Prostate gland (tissue), 2 donors: ENCODE data around the gene CLASP2.

Source experiments
- POLR2A ChIP-seq: fragments of 450-650 bp; IDR thresholded peaks from one replicate; pipeline ENCODE4 v1.6.1; 2016; ENCODE audit warnings: antibody characterized with exemption, mild to moderate bottlenecking
- TF ChIP-seq, protein P1 (sequence below), 4 experiments: fragments of 200-600 bp in 2 of 4; fragments of 450-650 bp in 2 of 4; sonication (generic) in 2 of 4; IDR thresholded peaks; 1 replicate in 3 of 4; 2 replicates in 1 of 4; pipeline ENCODE4 v1.5.1; 2016 to 2019; ENCODE audit warnings: antibody characterized with exemption in 4 of 4, mild to moderate bottlenecking in 2 of 4, moderate library complexity in 2 of 4

DNA sequence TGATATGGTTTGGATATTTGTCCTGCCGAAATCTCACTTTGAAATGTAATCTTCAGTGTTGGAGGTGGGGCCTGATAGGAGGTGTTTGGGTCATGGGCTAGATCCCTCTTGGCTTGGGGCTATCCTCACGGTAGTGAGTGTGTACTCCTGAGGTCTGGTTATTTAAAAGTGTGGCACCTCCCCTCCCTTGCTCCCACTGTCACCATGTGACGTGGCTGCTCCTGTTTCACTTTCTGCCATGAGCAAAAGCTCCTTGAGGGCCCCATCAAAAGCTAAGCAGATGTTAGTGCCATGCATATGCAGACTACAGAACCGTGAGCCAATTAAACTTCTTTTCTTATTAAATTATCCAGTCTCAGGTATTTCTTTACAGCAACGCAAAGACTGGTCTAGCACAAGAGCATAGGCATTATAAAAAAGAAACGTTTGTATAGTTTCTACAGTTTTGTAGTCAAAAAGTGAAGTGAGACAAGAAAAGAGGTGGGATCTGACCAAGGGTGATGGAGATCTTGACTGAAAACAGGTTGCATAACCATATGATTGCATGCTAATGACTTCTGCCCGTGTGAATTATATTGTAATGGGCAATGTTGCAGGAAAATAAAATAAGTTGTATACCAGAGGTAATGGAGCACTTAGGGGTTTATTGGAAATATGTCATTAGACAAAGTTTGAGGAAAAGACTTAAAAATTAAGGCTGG lies 28.5 kb upstream of the CLASP2 start:
- TF ChIP-seq, protein P1, sequence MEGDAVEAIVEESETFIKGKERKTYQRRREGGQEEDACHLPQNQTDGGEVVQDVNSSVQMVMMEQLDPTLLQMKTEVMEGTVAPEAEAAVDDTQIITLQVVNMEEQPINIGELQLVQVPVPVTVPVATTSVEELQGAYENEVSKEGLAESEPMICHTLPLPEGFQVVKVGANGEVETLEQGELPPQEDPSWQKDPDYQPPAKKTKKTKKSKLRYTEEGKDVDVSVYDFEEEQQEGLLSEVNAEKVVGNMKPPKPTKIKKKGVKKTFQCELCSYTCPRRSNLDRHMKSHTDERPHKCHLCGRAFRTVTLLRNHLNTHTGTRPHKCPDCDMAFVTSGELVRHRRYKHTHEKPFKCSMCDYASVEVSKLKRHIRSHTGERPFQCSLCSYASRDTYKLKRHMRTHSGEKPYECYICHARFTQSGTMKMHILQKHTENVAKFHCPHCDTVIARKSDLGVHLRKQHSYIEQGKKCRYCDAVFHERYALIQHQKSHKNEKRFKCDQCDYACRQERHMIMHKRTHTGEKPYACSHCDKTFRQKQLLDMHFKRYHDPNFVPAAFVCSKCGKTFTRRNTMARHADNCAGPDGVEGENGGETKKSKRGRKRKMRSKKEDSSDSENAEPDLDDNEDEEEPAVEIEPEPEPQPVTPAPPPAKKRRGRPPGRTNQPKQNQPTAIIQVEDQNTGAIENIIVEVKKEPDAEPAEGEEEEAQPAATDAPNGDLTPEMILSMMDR (IDR thresholded peaks at IDR 0.05): no peak
- TF ChIP-seq POLR2A: no peak
